Measurements from ENCODE around the gene PLCH2. TPM values are rescaled to one million over a fixed set of nuclear protein-coding genes. Genes with fewer than 3 reads are reported as not detected.

Gene PLCH2
- total RNA-seq, 2 donors from 2014 or later: 5.7 to 27.4 TPM

GRCh38 chr1:2459757-2460156 lies 16.3 kb upstream of the PLCH2 start:
- TF ChIP-seq CTCF (IDR thresholded peaks at IDR 0.05) (no peak), POLR2A (IDR thresholded peaks at IDR 0.05) (no peak)
- intact Hi-C loops (cut with DNase I): no loop called here
- no peak for ATAC-seq
- no peaks in the 10 kb centered on the region for H3K36me3 ChIP-seq (replicated peaks in 1 of 2; ENCODE audit: insufficient read depth in 1 of 2, low read depth in 2 of 2)
- H3K9me3 ChIP-seq: no peaks in the 10 kb centered on the region
- peak in 3 of 4 donors; percentile 22 to 35 (median 26) for DNase-seq
- no peak overlapping the region for H3K4me3 ChIP-seq
- H3K4me1 ChIP-seq: no peaks in the 10 kb centered on the region
- 24 to 38% methylated on average over 12 to 23 of the region's 23 CpGs for WGBS, 2 donors
- H3K27me3 ChIP-seq: no peaks in the 10 kb centered on the region
- no peak overlapping the region for H3K27ac ChIP-seq

GRCh38 chr1:2460203-2460602 lies 15.9 kb upstream of the PLCH2 start:
- no peaks in the 10 kb centered on the region for H3K4me1 ChIP-seq
- no peaks in the 10 kb centered on the region for H3K9me3 ChIP-seq
- H3K27ac ChIP-seq: no peak overlapping the region
- H3K36me3 ChIP-seq (replicated peaks in 1 of 2; ENCODE audit: insufficient read depth in 1 of 2, low read depth in 2 of 2): no peaks in the 10 kb centered on the region
- no peak for ATAC-seq
- H3K27me3 ChIP-seq: no peaks in the 10 kb centered on the region
- no peak overlapping the region for H3K4me3 ChIP-seq
- DNase-seq: no peak
- intact Hi-C loops (cut with DNase I): no loop called here
- TF ChIP-seq CTCF (IDR thresholded peaks at IDR 0.05): no peak
- TF ChIP-seq POLR2A (IDR thresholded peaks at IDR 0.05): no peak
- WGBS, 2 donors: 57 to 65% methylated on average over 5 to 8 of the region's 8 CpGs

- intact Hi-C loops (cut with DNase I): no loop called here
- no peak overlapping the region for H3K4me3 ChIP-seq
- H3K4me1 ChIP-seq: no peaks in the 10 kb centered on the region
- no peaks in the 10 kb centered on the region for H3K36me3 ChIP-seq (replicated peaks in 1 of 2; ENCODE audit: insufficient read depth in 1 of 2, low read depth in 2 of 2)
- H3K27ac ChIP-seq: no peak overlapping the region
- no peak for DNase-seq
- TF ChIP-seq POLR2A (IDR thresholded peaks at IDR 0.05) (no peak), CTCF (IDR thresholded peaks at IDR 0.05) (no peak)
- no peaks in the 10 kb centered on the region for H3K9me3 ChIP-seq
- 62 to 68% methylated on average over 7 to 18 of the region's 18 CpGs for WGBS, 2 donors
- no peaks in the 10 kb centered on the region for H3K27me3 ChIP-seq
- no peak for ATAC-seq
These were observed 14.9 kb upstream of the PLCH2 start for GRCh38 chr1:2460996-2461751.

- Histone ChIP-seq H3K27me3 (peaks cover 0 to 4% of the 10 kb centered on the region in 2 donors), H3K9me3 (no peaks in the 10 kb centered on the region), H3K4me1 (no peaks in the 10 kb centered on the region), H3K4me3 (no peak overlapping the region), H3K27ac (no peak overlapping the region), H3K36me3 (replicated peaks in 1 of 2; ENCODE audit: insufficient read depth in 1 of 2, low read depth in 2 of 2) (no peaks in the 10 kb centered on the region)
- TF ChIP-seq CTCF (IDR thresholded peaks at IDR 0.05) (no peak), POLR2A (IDR thresholded peaks at IDR 0.05) (no peak)
- WGBS, 2 donors: 36 to 50% methylated on average over 12 to 15 of the region's 15 CpGs
- ATAC-seq (no peak), DNase-seq (no peak)
- intact Hi-C loops (cut with DNase I): no loop called here
These were observed 13.3 kb upstream of the PLCH2 start for GRCh38 chr1:2462819-2463218.

- TF ChIP-seq POLR2A (IDR thresholded peaks at IDR 0.05): no peak
- no peak for TF ChIP-seq CTCF (IDR thresholded peaks at IDR 0.05)
These were observed 12.7 kb upstream of the PLCH2 start for GRCh38 chr1:2463396-2463795.

More at GRCh38 chr1:2463396-2463795, 12.7 kb upstream of the PLCH2 start:
- no peaks in the 10 kb centered on the region for H3K4me1 ChIP-seq
- no peaks in the 10 kb centered on the region for H3K36me3 ChIP-seq (replicated peaks in 1 of 2; ENCODE audit: insufficient read depth in 1 of 2, low read depth in 2 of 2)
- no peak for ATAC-seq
- H3K27ac ChIP-seq: no peak overlapping the region
- 10 to 20% methylated on average over 2 to 17 of the region's 17 CpGs for WGBS, 2 donors
- peak in 3 of 4 donors; percentile 26 to 44 (median 34) for DNase-seq
- H3K9me3 ChIP-seq: no peaks in the 10 kb centered on the region
- peaks cover 0 to 4% of the 10 kb centered on the region in 2 donors for H3K27me3 ChIP-seq
- intact Hi-C loops (cut with DNase I): no loop called here
- no peak overlapping the region for H3K4me3 ChIP-seq

All from body of pancreas (tissue), 4 donors.